ENCODE results near the gene BRWD1.

Gene BRWD1

DNA sequence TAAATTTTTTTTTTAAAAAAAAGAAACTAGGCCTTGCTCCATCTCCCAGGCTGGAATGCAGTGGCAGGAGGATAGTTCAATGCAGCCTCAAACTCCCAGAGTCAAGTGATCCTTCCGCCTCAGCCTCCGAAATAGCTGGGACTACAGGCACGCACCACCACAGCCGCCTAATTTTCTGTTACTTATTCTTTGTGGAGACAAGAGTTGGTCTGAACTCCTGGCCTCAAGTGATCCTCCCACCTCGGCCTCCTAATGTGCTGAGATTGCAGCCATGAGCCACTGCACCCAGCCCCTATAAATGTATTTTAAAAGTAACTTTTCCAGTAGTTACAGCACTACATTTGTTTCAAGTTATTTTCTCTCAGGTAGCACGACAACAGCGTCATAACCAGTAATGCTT is 2.3 kb downstream of the BRWD1 start:
- peaks cover 52% of the 10 kb centered on the region for H3K36me3 ChIP-seq (ENCODE audit: insufficient read depth, insufficient read length, low read length)
- peaks cover 6% of the 10 kb centered on the region for H3K4me1 ChIP-seq (ENCODE audit: insufficient read depth, insufficient read length)
- H3K9ac ChIP-seq (ENCODE audit: insufficient read length, low read depth): peak overlapping the region; percentile 6
- H3K4me3 ChIP-seq (ENCODE audit: insufficient read length, low read depth): no peak overlapping the region
- no peaks in the 10 kb centered on the region for H3K9me3 ChIP-seq (ENCODE audit: insufficient read depth, low read length)
- TF ChIP-seq ZNF274 (IDR thresholded peaks at IDR 0.05; ENCODE audit: low read depth, low read length) (no peak), SUZ12 (IDR thresholded peaks at IDR 0.05; ENCODE audit: extremely low read depth, insufficient read depth, insufficient read length) (no peak), YY1 (IDR thresholded peaks at IDR 0.05; ENCODE audit: insufficient read depth, insufficient read length) (no peak)
- H3K27me3 ChIP-seq (ENCODE audit: insufficient read depth, insufficient read length): no peaks in the 10 kb centered on the region
- no peak for DNase-seq (ENCODE audit: low read depth, low spot score)

DNA sequence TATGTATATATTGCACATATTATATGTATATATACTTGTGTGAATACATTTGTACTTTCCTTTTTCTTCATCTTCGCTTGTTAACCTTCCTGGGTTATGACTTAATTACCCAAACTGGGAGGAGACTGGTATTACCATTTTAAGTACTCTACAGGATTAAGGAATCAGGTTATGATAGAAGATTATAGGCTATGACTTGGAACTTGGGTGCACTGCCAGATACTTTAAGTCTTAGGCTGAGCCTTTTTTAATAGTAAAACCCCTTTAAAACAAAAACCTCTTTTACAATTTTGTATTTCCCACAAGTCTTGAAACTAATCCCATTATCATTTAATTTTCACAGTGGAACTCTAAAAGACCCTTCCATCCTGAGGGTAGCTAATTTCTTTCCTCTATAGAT is 6.0 kb downstream of the BRWD1 start:
- Histone ChIP-seq H3K9me3 (ENCODE audit: insufficient read depth, low read length) (no peaks in the 10 kb centered on the region), H3K9ac (ENCODE audit: insufficient read length, low read depth) (no peak overlapping the region), H3K4me3 (ENCODE audit: insufficient read length, low read depth) (no peak overlapping the region), H3K4me1 (ENCODE audit: insufficient read depth, insufficient read length) (peaks cover 2% of the 10 kb centered on the region), H3K27me3 (ENCODE audit: insufficient read depth, insufficient read length) (no peaks in the 10 kb centered on the region), H3K36me3 (ENCODE audit: insufficient read depth, insufficient read length, low read length) (peaks cover 81% of the 10 kb centered on the region)
- DNase-seq (ENCODE audit: low read depth, low spot score): no peak
- TF ChIP-seq YY1 (IDR thresholded peaks at IDR 0.05; ENCODE audit: insufficient read depth, insufficient read length) (no peak), SUZ12 (IDR thresholded peaks at IDR 0.05; ENCODE audit: extremely low read depth, insufficient read depth, insufficient read length) (no peak), ZNF274 (IDR thresholded peaks at IDR 0.05; ENCODE audit: low read depth, low read length) (no peak)

DNA sequence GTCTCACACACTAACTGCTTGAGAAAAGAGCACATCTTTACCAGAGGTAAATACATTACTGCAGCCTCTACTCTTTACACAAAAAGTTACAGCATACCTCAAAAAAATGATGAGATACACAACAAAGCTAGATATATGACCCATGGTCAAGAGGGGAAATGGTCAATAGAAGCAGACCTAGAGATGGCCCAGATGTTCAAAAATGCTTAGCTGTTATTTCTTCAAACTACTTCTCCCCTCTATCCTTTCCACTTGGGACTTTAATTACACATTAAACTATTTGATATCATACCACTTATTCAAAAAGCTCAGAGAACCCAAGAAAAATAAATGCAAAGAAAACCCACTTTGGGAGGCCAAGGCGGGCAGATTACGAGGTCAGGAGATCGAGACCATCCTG is 12.8 kb downstream of the BRWD1 start:
- no peak for DNase-seq (ENCODE audit: low read depth, low spot score)
- TF ChIP-seq SUZ12 (IDR thresholded peaks at IDR 0.05; ENCODE audit: extremely low read depth, insufficient read depth, insufficient read length): no peak
- no peak for TF ChIP-seq YY1 (IDR thresholded peaks at IDR 0.05; ENCODE audit: insufficient read depth, insufficient read length)
- no peak for TF ChIP-seq ZNF274 (IDR thresholded peaks at IDR 0.05; ENCODE audit: low read depth, low read length)
- Histone ChIP-seq H3K4me3 (ENCODE audit: insufficient read length, low read depth) (no peak overlapping the region), H3K27me3 (ENCODE audit: insufficient read depth, insufficient read length) (no peaks in the 10 kb centered on the region), H3K36me3 (ENCODE audit: insufficient read depth, insufficient read length, low read length) (peaks cover 88% of the 10 kb centered on the region), H3K9ac (ENCODE audit: insufficient read length, low read depth) (no peak overlapping the region), H3K4me1 (ENCODE audit: insufficient read depth, insufficient read length) (no peaks in the 10 kb centered on the region), H3K9me3 (ENCODE audit: insufficient read depth, low read length) (peaks cover 16% of the 10 kb centered on the region; the same call in 1 of the 2 replicates)

DNA sequence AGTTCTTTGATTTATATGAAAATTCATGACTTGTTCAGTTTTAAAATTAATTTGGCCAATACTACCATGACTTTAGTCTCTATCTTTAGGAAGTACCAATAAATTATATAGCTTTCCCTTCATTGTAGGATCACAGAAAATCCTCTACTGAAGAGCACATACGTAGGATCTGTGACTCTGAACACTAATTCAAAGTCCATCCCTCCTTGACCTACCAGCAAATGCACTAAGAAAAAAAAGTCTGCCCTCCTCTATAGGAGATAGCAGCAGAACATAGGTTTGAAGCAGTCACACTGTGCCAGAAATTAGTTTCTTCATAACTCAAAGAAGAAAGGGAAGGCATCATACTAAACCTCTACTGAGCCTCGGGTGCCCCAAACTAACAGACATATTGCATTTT is 16.5 kb downstream of the BRWD1 start:
- peaks cover 16% of the 10 kb centered on the region; the same call in 1 of the 2 replicates for H3K9me3 ChIP-seq (ENCODE audit: insufficient read depth, low read length)
- TF ChIP-seq ZNF274 (IDR thresholded peaks at IDR 0.05; ENCODE audit: low read depth, low read length): no peak
- TF ChIP-seq YY1 (IDR thresholded peaks at IDR 0.05; ENCODE audit: insufficient read depth, insufficient read length): no peak
- H3K4me3 ChIP-seq (ENCODE audit: insufficient read length, low read depth): no peak overlapping the region
- peaks cover 91% of the 10 kb centered on the region for H3K36me3 ChIP-seq (ENCODE audit: insufficient read depth, insufficient read length, low read length)
- no peaks in the 10 kb centered on the region for H3K4me1 ChIP-seq (ENCODE audit: insufficient read depth, insufficient read length)
- DNase-seq (ENCODE audit: low read depth, low spot score): no peak
- H3K27me3 ChIP-seq (ENCODE audit: insufficient read depth, insufficient read length): no peaks in the 10 kb centered on the region
- H3K9ac ChIP-seq (ENCODE audit: insufficient read length, low read depth): no peak overlapping the region

DNA sequence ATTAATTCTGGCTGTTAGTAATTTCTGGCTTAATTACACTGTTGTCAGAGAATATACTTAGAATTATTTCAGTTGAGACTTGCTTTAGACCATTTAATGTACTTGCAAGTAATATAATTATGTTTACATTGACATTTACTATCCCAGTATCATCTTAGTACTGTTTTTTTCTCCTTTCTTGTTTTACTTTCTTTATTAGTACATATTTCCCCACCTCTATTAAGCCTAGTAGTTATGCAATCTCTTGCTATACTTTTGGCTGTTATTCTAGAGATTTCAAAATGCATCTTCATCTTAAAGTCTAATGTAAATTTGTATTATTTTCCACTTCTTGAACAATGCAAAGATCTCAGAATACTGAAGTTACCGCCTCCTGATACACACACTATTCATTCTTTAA is 24.4 kb downstream of the BRWD1 start:
- no peak for DNase-seq (ENCODE audit: low read depth, low spot score)
- Histone ChIP-seq H3K4me3 (ENCODE audit: insufficient read length, low read depth) (no peak overlapping the region), H3K27me3 (ENCODE audit: insufficient read depth, insufficient read length) (no peaks in the 10 kb centered on the region), H3K9ac (ENCODE audit: insufficient read length, low read depth) (no peak overlapping the region), H3K9me3 (ENCODE audit: insufficient read depth, low read length) (peaks cover 11% of the 10 kb centered on the region; the same call in 1 of the 2 replicates), H3K36me3 (ENCODE audit: insufficient read depth, insufficient read length, low read length) (peaks cover 83% of the 10 kb centered on the region), H3K4me1 (ENCODE audit: insufficient read depth, insufficient read length) (no peaks in the 10 kb centered on the region)
- TF ChIP-seq YY1 (IDR thresholded peaks at IDR 0.05; ENCODE audit: insufficient read depth, insufficient read length) (no peak), SUZ12 (IDR thresholded peaks at IDR 0.05; ENCODE audit: extremely low read depth, insufficient read depth, insufficient read length) (no peak), ZNF274 (IDR thresholded peaks at IDR 0.05; ENCODE audit: low read depth, low read length) (no peak)

DNA sequence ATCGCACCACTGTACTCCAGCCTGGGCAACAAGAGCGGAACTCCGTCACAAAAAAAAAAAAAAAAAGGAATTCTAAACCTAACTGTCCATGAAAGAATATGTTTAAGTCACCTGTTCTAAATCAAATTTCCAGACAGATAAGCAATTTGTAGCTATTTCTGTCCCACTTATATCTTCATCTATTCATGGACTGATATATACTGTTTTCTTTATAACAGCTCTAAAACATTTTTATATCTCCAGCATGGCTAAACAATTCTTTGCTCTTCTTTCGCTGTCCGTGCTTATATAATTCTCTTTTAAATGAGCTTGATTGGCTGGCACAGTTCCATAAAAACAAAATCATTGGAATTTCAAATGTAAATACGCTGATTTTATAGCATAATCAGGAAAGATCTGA is 30.5 kb downstream of the BRWD1 start:
- DNase-seq (ENCODE audit: low read depth, low spot score): no peak
- TF ChIP-seq YY1 (IDR thresholded peaks at IDR 0.05; ENCODE audit: insufficient read depth, insufficient read length): no peak
- Histone ChIP-seq H3K4me3 (ENCODE audit: insufficient read length, low read depth) (no peak overlapping the region), H3K36me3 (ENCODE audit: insufficient read depth, insufficient read length, low read length) (peaks cover 55% of the 10 kb centered on the region), H3K9ac (ENCODE audit: insufficient read length, low read depth) (no peak overlapping the region), H3K27me3 (ENCODE audit: insufficient read depth, insufficient read length) (no peaks in the 10 kb centered on the region), H3K9me3 (ENCODE audit: insufficient read depth, low read length) (no peaks in the 10 kb centered on the region), H3K4me1 (ENCODE audit: insufficient read depth, insufficient read length) (no peaks in the 10 kb centered on the region)

DNA sequence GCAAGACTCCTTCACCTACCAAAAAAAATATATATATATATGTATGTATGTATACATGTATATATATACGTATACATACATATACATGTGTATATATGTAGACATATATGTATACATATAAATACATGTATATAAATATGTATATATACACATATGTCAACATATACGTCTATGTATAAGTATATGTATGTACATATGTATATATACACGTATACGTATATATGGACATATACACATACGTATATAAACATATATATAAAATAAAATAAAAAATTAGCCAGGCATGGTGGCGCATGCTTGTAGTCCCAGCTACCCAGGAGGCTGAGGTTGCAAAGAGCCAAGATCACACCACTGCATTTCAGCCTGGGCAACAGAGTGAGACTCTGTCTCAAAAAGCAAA is 31.6 kb downstream of the BRWD1 start:
- Histone ChIP-seq H3K9ac (ENCODE audit: insufficient read length, low read depth) (no peak overlapping the region), H3K4me3 (ENCODE audit: insufficient read length, low read depth) (no peak overlapping the region)

DNA sequence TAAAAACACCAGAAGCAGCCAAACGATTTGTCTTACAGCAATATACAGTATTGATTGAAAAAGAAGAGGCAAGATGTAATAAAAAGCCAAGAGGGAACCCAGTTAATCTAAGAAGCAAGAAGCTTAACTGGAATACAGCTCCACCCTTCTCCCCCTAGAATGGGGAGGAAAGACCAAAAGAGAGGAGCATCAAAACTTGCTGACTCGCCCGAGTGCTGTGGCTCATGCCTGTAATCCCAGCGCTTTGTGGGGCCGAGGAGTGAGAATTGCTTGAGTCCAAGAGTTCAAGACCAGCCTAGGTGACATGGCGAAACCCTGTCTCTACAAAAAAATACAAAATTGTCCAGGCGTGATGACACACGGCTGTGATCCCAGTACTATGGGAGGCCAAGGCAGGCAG is 32.2 kb downstream of the BRWD1 start:
- no peak for DNase-seq (ENCODE audit: low read depth, low spot score)
- peaks cover 55% of the 10 kb centered on the region for H3K36me3 ChIP-seq (ENCODE audit: insufficient read depth, insufficient read length, low read length)
- no peak for TF ChIP-seq ZNF274 (IDR thresholded peaks at IDR 0.05; ENCODE audit: low read depth, low read length)
- TF ChIP-seq SUZ12 (IDR thresholded peaks at IDR 0.05; ENCODE audit: extremely low read depth, insufficient read depth, insufficient read length): no peak
- no peak for TF ChIP-seq YY1 (IDR thresholded peaks at IDR 0.05; ENCODE audit: insufficient read depth, insufficient read length)
- H3K4me3 ChIP-seq (ENCODE audit: insufficient read length, low read depth): no peak overlapping the region
- H3K4me1 ChIP-seq (ENCODE audit: insufficient read depth, insufficient read length): no peaks in the 10 kb centered on the region
- H3K9me3 ChIP-seq (ENCODE audit: insufficient read depth, low read length): no peaks in the 10 kb centered on the region
- H3K9ac ChIP-seq (ENCODE audit: insufficient read length, low read depth): no peak overlapping the region
- H3K27me3 ChIP-seq (ENCODE audit: insufficient read depth, insufficient read length): no peaks in the 10 kb centered on the region

More for the DNA sequence above, 31.6 kb downstream of the BRWD1 start:
- peaks cover 55% of the 10 kb centered on the region for H3K36me3 ChIP-seq (ENCODE audit: insufficient read depth, insufficient read length, low read length)
- H3K4me1 ChIP-seq (ENCODE audit: insufficient read depth, insufficient read length): no peaks in the 10 kb centered on the region
- DNase-seq (ENCODE audit: low read depth, low spot score): no peak
- TF ChIP-seq ZNF274 (IDR thresholded peaks at IDR 0.05; ENCODE audit: low read depth, low read length) (no peak), YY1 (IDR thresholded peaks at IDR 0.05; ENCODE audit: insufficient read depth, insufficient read length) (no peak), SUZ12 (IDR thresholded peaks at IDR 0.05; ENCODE audit: extremely low read depth, insufficient read depth, insufficient read length) (no peak)
- H3K9me3 ChIP-seq (ENCODE audit: insufficient read depth, low read length): no peaks in the 10 kb centered on the region
- no peaks in the 10 kb centered on the region for H3K27me3 ChIP-seq (ENCODE audit: insufficient read depth, insufficient read length)

All from NT2/D1 (cell line).